Measurements from ENCODE around the gene ID4. TPM values are rescaled to one million over a fixed set of nuclear protein-coding genes. Genes with fewer than 3 reads are reported as not detected.

Gene ID4
- total and polyA plus RNA-seq, 12 donors = 1.2 to 9.6 (median 3.1) TPM

GRCh38 chr6:19857703-19858102 is 20.5 kb downstream of the ID4 start:
- no peak for TF ChIP-seq CTCF (IDR thresholded peaks at IDR 0.05)

GRCh38 chr6:19860235-19860877 is 23.2 kb downstream of the ID4 start:
- no peaks in the 10 kb centered on the region for H3K36me3 ChIP-seq
- no peak for ATAC-seq
- no peak for TF ChIP-seq CTCF (IDR thresholded peaks at IDR 0.05)
- intact Hi-C loops (cut with DNase I) = no loop called here
- DNase-seq = no peak
- H3K4me3 ChIP-seq = no peak overlapping the region
- H3K27me3 ChIP-seq = peaks cover 0 to 41% (median 12%) of the 10 kb centered on the region in 7 donors
- H3K4me1 ChIP-seq = no peaks in the 10 kb centered on the region
- H3K27ac ChIP-seq = no peak overlapping the region
- 49 to 53% methylated on average over 4 of the region's 4 CpGs for WGBS, 2 donors
- H3K9me3 ChIP-seq = no peaks in the 10 kb centered on the region

More at GRCh38 chr6:19857703-19858102, 20.5 kb downstream of the ID4 start:
- no peaks in the 10 kb centered on the region for H3K9me3 ChIP-seq
- DNase-seq (no peak), ATAC-seq (no peak)
- 82 to 86% methylated on average over 4 of the region's 4 CpGs for WGBS, 2 donors
- intact Hi-C loops (cut with DNase I) = loop anchor here in 7 of 10 donors (10.0 kb wide), 4 partner anchors 833 to 1263 kb away; no protein-coding TSS in a partner anchor
- no peak overlapping the region for H3K27ac ChIP-seq
- no peaks in the 10 kb centered on the region for H3K36me3 ChIP-seq
- no peaks in the 10 kb centered on the region for H3K4me1 ChIP-seq
- H3K27me3 ChIP-seq = peaks cover 0 to 28% (median 3%) of the 10 kb centered on the region in 7 donors
- H3K4me3 ChIP-seq = no peak overlapping the region

GRCh38 chr6:19864285-19864684 is 27.1 kb downstream of the ID4 start:
- intact Hi-C loops (cut with DNase I) = no loop called here
- H3K9me3 ChIP-seq = no peaks in the 10 kb centered on the region
- H3K27ac ChIP-seq = no peak overlapping the region
- H3K36me3 ChIP-seq = no peaks in the 10 kb centered on the region
- ATAC-seq (no peak), DNase-seq (no peak)
- H3K4me1 ChIP-seq = no peaks in the 10 kb centered on the region
- no peak for TF ChIP-seq CTCF (IDR thresholded peaks at IDR 0.05)
- no peak overlapping the region for H3K4me3 ChIP-seq
- 88 to 92% methylated on average over 3 of the region's 3 CpGs for whole genome bisulfite sequencing, 2 donors
- H3K27me3 ChIP-seq = peaks cover 0 to 64% (median 28%) of the 10 kb centered on the region in 7 donors

GRCh38 chr6:19865178-19865577 is 28.0 kb downstream of the ID4 start:
- no peak for TF ChIP-seq CTCF (IDR thresholded peaks at IDR 0.05)

More at GRCh38 chr6:19865178-19865577, 28.0 kb downstream of the ID4 start:
- peaks cover 0 to 56% (median 28%) of the 10 kb centered on the region in 7 donors for H3K27me3 ChIP-seq
- no peak overlapping the region for H3K27ac ChIP-seq
- H3K9me3 ChIP-seq = no peaks in the 10 kb centered on the region
- no peaks in the 10 kb centered on the region for H3K36me3 ChIP-seq
- no peak overlapping the region for H3K4me3 ChIP-seq
- 39 to 42% methylated on average over 1 of the region's 1 CpG for WGBS, 2 donors
- no peak for ATAC-seq
- no peaks in the 10 kb centered on the region for H3K4me1 ChIP-seq
- no peak for DNase-seq
- intact Hi-C loops (cut with DNase I) = no loop called here
